ENCODE results near the gene MRPS26.
"Not testable (repeated sequence)": the region's sequence is repeated elsewhere in the genome, so short reads cannot be mapped to it uniquely, and the experiment has no call there.

Gene MRPS26

GRCh38 chr20:3022559-3023490 lies 23.0 kb upstream of the MRPS26 start:
- H3K27me3 ChIP-seq (ENCODE audit: control insufficient read depth, insufficient read depth, low read length); H3K27ac ChIP-seq (ENCODE audit: low read depth, low read length); H3K4me3 ChIP-seq (ENCODE audit: low read length); H3K4me1 ChIP-seq (ENCODE audit: control insufficient read depth, insufficient read depth, low read length); H3K9ac ChIP-seq (ENCODE audit: low read length): not testable (repeated sequence)
- peaks cover 45% of the 10 kb centered on the region for H3K36me3 ChIP-seq (ENCODE audit: control insufficient read depth, insufficient read depth, low read length)

GRCh38 chr20:3027987-3028386 lies 17.9 kb upstream of the MRPS26 start:
- Histone ChIP-seq H3K4me3 (ENCODE audit: low read length) (no peak overlapping the region), H3K27me3 (ENCODE audit: control insufficient read depth, insufficient read depth, low read length) (no peaks in the 10 kb centered on the region), H3K9ac (ENCODE audit: low read length) (no peak overlapping the region), H3K27ac (ENCODE audit: low read depth, low read length) (no peak overlapping the region), H3K36me3 (ENCODE audit: control insufficient read depth, insufficient read depth, low read length) (peaks cover 33% of the 10 kb centered on the region), H3K4me1 (ENCODE audit: control insufficient read depth, insufficient read depth, low read length) (no peaks in the 10 kb centered on the region)

- Histone ChIP-seq H3K4me3 (ENCODE audit: low read length) (no peak overlapping the region), H3K27ac (ENCODE audit: low read depth, low read length) (no peak overlapping the region), H3K4me1 (ENCODE audit: control insufficient read depth, insufficient read depth, low read length) (no peaks in the 10 kb centered on the region), H3K9ac (ENCODE audit: low read length) (no peak overlapping the region), H3K36me3 (ENCODE audit: control insufficient read depth, insufficient read depth, low read length) (peaks cover 34% of the 10 kb centered on the region), H3K27me3 (ENCODE audit: control insufficient read depth, insufficient read depth, low read length) (no peaks in the 10 kb centered on the region)
Observed at GRCh38 chr20:3031524-3032147, 14.2 kb upstream of the MRPS26 start.

GRCh38 chr20:3032624-3033023 lies 13.2 kb upstream of the MRPS26 start:
- no peaks in the 10 kb centered on the region for H3K4me1 ChIP-seq (ENCODE audit: control insufficient read depth, insufficient read depth, low read length)
- peaks cover 33% of the 10 kb centered on the region for H3K36me3 ChIP-seq (ENCODE audit: control insufficient read depth, insufficient read depth, low read length)
- no peak overlapping the region for H3K27ac ChIP-seq (ENCODE audit: low read depth, low read length)
- no peak overlapping the region for H3K9ac ChIP-seq (ENCODE audit: low read length)
- H3K27me3 ChIP-seq (ENCODE audit: control insufficient read depth, insufficient read depth, low read length) = no peaks in the 10 kb centered on the region
- no peak overlapping the region for H3K4me3 ChIP-seq (ENCODE audit: low read length)

- no peaks in the 10 kb centered on the region for H3K27me3 ChIP-seq (ENCODE audit: control insufficient read depth, insufficient read depth, low read length)
- no peak overlapping the region for H3K9ac ChIP-seq (ENCODE audit: low read length)
- no peak overlapping the region for H3K4me3 ChIP-seq (ENCODE audit: low read length)
- H3K36me3 ChIP-seq (ENCODE audit: control insufficient read depth, insufficient read depth, low read length) = peaks cover 42% of the 10 kb centered on the region
- no peak overlapping the region for H3K27ac ChIP-seq (ENCODE audit: low read depth, low read length)
- no peaks in the 10 kb centered on the region for H3K4me1 ChIP-seq (ENCODE audit: control insufficient read depth, insufficient read depth, low read length)
Observed at GRCh38 chr20:3037654-3038053, 8.2 kb upstream of the MRPS26 start.

- Histone ChIP-seq H3K36me3 (ENCODE audit: control insufficient read depth, insufficient read depth, low read length) (peaks cover 42% of the 10 kb centered on the region), H3K9ac (ENCODE audit: low read length) (no peak overlapping the region)
Observed at GRCh38 chr20:3038454-3038853, 7.4 kb upstream of the MRPS26 start.

GRCh38 chr20:3039426-3039825 lies 6.4 kb upstream of the MRPS26 start:
- Histone ChIP-seq H3K36me3 (ENCODE audit: control insufficient read depth, insufficient read depth, low read length) (peaks cover 42% of the 10 kb centered on the region), H3K4me3 (ENCODE audit: low read length) (no peak overlapping the region)

More at GRCh38 chr20:3038454-3038853, 7.4 kb upstream of the MRPS26 start:
- Histone ChIP-seq H3K4me1 (ENCODE audit: control insufficient read depth, insufficient read depth, low read length) (no peaks in the 10 kb centered on the region), H3K27me3 (ENCODE audit: control insufficient read depth, insufficient read depth, low read length) (no peaks in the 10 kb centered on the region), H3K4me3 (ENCODE audit: low read length) (no peak overlapping the region), H3K27ac (ENCODE audit: low read depth, low read length) (no peak overlapping the region)

GRCh38 chr20:3040086-3040485 lies 5.8 kb upstream of the MRPS26 start:
- H3K9ac ChIP-seq (ENCODE audit: low read length) = no peak overlapping the region

More at GRCh38 chr20:3039426-3039825, 6.4 kb upstream of the MRPS26 start:
- no peak overlapping the region for H3K27ac ChIP-seq (ENCODE audit: low read depth, low read length)
- no peak overlapping the region for H3K9ac ChIP-seq (ENCODE audit: low read length)
- H3K4me1 ChIP-seq (ENCODE audit: control insufficient read depth, insufficient read depth, low read length) = no peaks in the 10 kb centered on the region
- H3K27me3 ChIP-seq (ENCODE audit: control insufficient read depth, insufficient read depth, low read length) = no peaks in the 10 kb centered on the region

GRCh38 chr20:3041854-3042409 lies 3.9 kb upstream of the MRPS26 start:
- Histone ChIP-seq H3K4me3 (ENCODE audit: low read length) (no peak overlapping the region), H3K9ac (ENCODE audit: low read length) (no peak overlapping the region), H3K4me1 (ENCODE audit: control insufficient read depth, insufficient read depth, low read length) (peaks cover 6% of the 10 kb centered on the region), H3K27me3 (ENCODE audit: control insufficient read depth, insufficient read depth, low read length) (no peaks in the 10 kb centered on the region), H3K27ac (ENCODE audit: low read depth, low read length) (no peak overlapping the region), H3K36me3 (ENCODE audit: control insufficient read depth, insufficient read depth, low read length) (peaks cover 21% of the 10 kb centered on the region)

More at GRCh38 chr20:3040086-3040485, 5.8 kb upstream of the MRPS26 start:
- no peaks in the 10 kb centered on the region for H3K27me3 ChIP-seq (ENCODE audit: control insufficient read depth, insufficient read depth, low read length)
- H3K4me1 ChIP-seq (ENCODE audit: control insufficient read depth, insufficient read depth, low read length) = peaks cover 2% of the 10 kb centered on the region
- H3K4me3 ChIP-seq (ENCODE audit: low read length) = no peak overlapping the region
- peaks cover 38% of the 10 kb centered on the region for H3K36me3 ChIP-seq (ENCODE audit: control insufficient read depth, insufficient read depth, low read length)
- no peak overlapping the region for H3K27ac ChIP-seq (ENCODE audit: low read depth, low read length)

- H3K27ac ChIP-seq (ENCODE audit: low read depth, low read length) = no peak overlapping the region
- peaks cover 7% of the 10 kb centered on the region for H3K4me1 ChIP-seq (ENCODE audit: control insufficient read depth, insufficient read depth, low read length)
- no peak overlapping the region for H3K9ac ChIP-seq (ENCODE audit: low read length)
- no peak overlapping the region for H3K4me3 ChIP-seq (ENCODE audit: low read length)
- H3K36me3 ChIP-seq (ENCODE audit: control insufficient read depth, insufficient read depth, low read length) = peaks cover 17% of the 10 kb centered on the region
- H3K27me3 ChIP-seq (ENCODE audit: control insufficient read depth, insufficient read depth, low read length) = no peaks in the 10 kb centered on the region
Observed at GRCh38 chr20:3042625-3043024, 3.2 kb upstream of the MRPS26 start.

GRCh38 chr20:3043322-3043721 lies 2.5 kb upstream of the MRPS26 start, which contains the start of gene GNRH2:
Gene GNRH2 (plus strand): TSS chr20:3043622. CDS start chr20:3044415, 793 bp downstream.
- Histone ChIP-seq H3K9ac (ENCODE audit: low read length) (no peak within 1 kb of the TSS), H3K27me3 (ENCODE audit: control insufficient read depth, insufficient read depth, low read length) (no peaks in the 10 kb centered on the region), H3K4me3 (ENCODE audit: low read length) (no peak within 1 kb of the TSS), H3K27ac (ENCODE audit: low read depth, low read length) (no peak within 1 kb of the TSS), H3K4me1 (ENCODE audit: control insufficient read depth, insufficient read depth, low read length) (peaks cover 7% of the 10 kb centered on the region), H3K36me3 (ENCODE audit: control insufficient read depth, insufficient read depth, low read length) (peaks cover 22% of the 10 kb centered on the region)

- Histone ChIP-seq H3K36me3 (ENCODE audit: control insufficient read depth, insufficient read depth, low read length) (peaks cover 20% of the 10 kb centered on the region), H3K4me3 (ENCODE audit: low read length) (no peak overlapping the region), H3K4me1 (ENCODE audit: control insufficient read depth, insufficient read depth, low read length) (peaks cover 7% of the 10 kb centered on the region), H3K9ac (ENCODE audit: low read length) (no peak overlapping the region), H3K27me3 (ENCODE audit: control insufficient read depth, insufficient read depth, low read length) (no peaks in the 10 kb centered on the region), H3K27ac (ENCODE audit: low read depth, low read length) (no peak overlapping the region)
Observed at GRCh38 chr20:3044336-3044965, 1.4 kb upstream of the MRPS26 start.

Data from rectal smooth muscle tissue (tissue), 1 donor.